Endometrial microvascular endothelial cells (primary cell): Measurements from ENCODE around the gene CDKL1. TPM values are rescaled to one million over a fixed set of nuclear protein-coding genes. Genes with fewer than 3 reads are reported as not detected.
"Not testable (repeated sequence)": the region's sequence is repeated elsewhere in the genome, so short reads cannot be mapped to it uniquely, and the experiment has no call there.

ENCODE experiments used
- in situ Hi-C: cut with HindIII; loops from 2 replicates; pipeline ENCODE4 v1.10.0; 2017; ENCODE audit warnings: low sequenced_read_pairs, low pct_unique_long_range_greater_than_20kb; ENCODE audit errors: inconsistent ontology term
- total RNA-seq: library from RNA; depleted of rRNA; stranded (reverse); fragments of >200 nt; gene quantifications from one replicate; pipeline ENCODE4 v1.2.3, GENCODE V29; 2015; ENCODE audit errors: inconsistent ontology term

The CDKL1 gene
- total RNA-seq, 1 donor from 2014 or later: 22.7 TPM

GRCh38 chr14:50361473-50362403 is 34.9 kb downstream of the CDKL1 start:
- in situ Hi-C loops: not testable (repeated sequence)

- in situ Hi-C loops: no loop called here
Observed at GRCh38 chr14:50360851-50361250, 35.8 kb downstream of the CDKL1 start.

GRCh38 chr14:50360093-50360492 is 36.6 kb downstream of the CDKL1 start:
- in situ Hi-C loops: no loop called here

- in situ Hi-C loops: no loop called here
Observed at GRCh38 chr14:50359631-50360030, 37.0 kb downstream of the CDKL1 start.

GRCh38 chr14:50357753-50358395 is 38.8 kb downstream of the CDKL1 start:
- in situ Hi-C loops: no loop called here

- in situ Hi-C loops: no loop called here
Observed at GRCh38 chr14:50357124-50357523, 39.6 kb downstream of the CDKL1 start.

- in situ Hi-C loops: not testable (repeated sequence)
Observed at GRCh38 chr14:50356283-50356682, 40.4 kb downstream of the CDKL1 start.

- in situ Hi-C loops: no loop called here
Observed at GRCh38 chr14:50355692-50356091, 41.0 kb downstream of the CDKL1 start.

GRCh38 chr14:50354527-50354926 is 42.2 kb downstream of the CDKL1 start:
- in situ Hi-C loops: no loop called here

- in situ Hi-C loops: no loop called here
Observed at GRCh38 chr14:50353126-50353525, 43.6 kb downstream of the CDKL1 start.

GRCh38 chr14:50352584-50352983 is 44.1 kb downstream of the CDKL1 start:
- in situ Hi-C loops: no loop called here

- in situ Hi-C loops: no loop called here
Observed at GRCh38 chr14:50350975-50351374, 45.7 kb downstream of the CDKL1 start.

GRCh38 chr14:50348933-50349332 is 47.7 kb downstream of the CDKL1 start:
- in situ Hi-C loops: loop anchor here (25.0 kb wide), 1 partner anchor 88 kb away; no protein-coding TSS in a partner anchor

- in situ Hi-C loops: loop anchor here (25.0 kb wide), 1 partner anchor 90 kb away; no protein-coding TSS in a partner anchor
Observed at GRCh38 chr14:50347521-50347920, 49.2 kb downstream of the CDKL1 start.

- in situ Hi-C loops: loop anchor here (25.0 kb wide), 1 partner anchor 91 kb away; no protein-coding TSS in a partner anchor
Observed at GRCh38 chr14:50345846-50346422, 50.7 kb downstream of the CDKL1 start.

GRCh38 chr14:50344876-50345563 is 51.7 kb downstream of the CDKL1 start:
- in situ Hi-C loops: loop anchor here (25.0 kb wide), 1 partner anchor 92 kb away; no protein-coding TSS in a partner anchor

- in situ Hi-C loops: loop anchor here (25.0 kb wide), 1 partner anchor 93 kb away; no protein-coding TSS in a partner anchor
Observed at GRCh38 chr14:50344116-50344775, 52.4 kb downstream of the CDKL1 start.

GRCh38 chr14:50343434-50343833 is 53.2 kb downstream of the CDKL1 start:
- in situ Hi-C loops: loop anchor here (25.0 kb wide), 1 partner anchor 94 kb away; no protein-coding TSS in a partner anchor
